Kidney tubule cell (primary cell): ENCODE data around the gene APOL5.
"Not testable (repeated sequence)": the region's sequence is repeated elsewhere in the genome, so short reads cannot be mapped to it uniquely, and the experiment has no call there.

Experiments used
- DNase-seq: peaks from one replicate; pipeline ENCODE4 v3.0.0-alpha.2; 2018; ENCODE audit warnings: low spot score

Gene APOL5

DNA sequence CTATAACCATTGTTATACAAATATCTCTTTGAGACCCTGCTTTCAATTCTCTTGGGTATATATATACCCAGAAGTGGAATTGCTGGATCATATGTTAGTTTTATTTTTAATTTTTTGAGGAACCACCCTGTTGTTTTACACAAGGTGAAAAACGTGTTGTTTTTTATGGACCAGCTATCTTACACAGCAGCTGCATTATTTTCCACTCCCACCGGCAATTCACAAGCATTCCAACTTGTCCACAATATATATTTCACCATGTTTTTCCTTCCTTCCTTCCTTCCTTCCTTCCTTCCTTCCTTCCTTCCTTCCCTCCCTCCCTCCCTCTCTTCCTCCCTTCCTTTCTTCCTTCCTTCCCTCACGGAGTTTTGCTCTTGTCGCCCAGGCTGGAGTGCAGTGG lies 6.3 kb upstream of the APOL5 start:
- DNase-seq, result no peak

DNA sequence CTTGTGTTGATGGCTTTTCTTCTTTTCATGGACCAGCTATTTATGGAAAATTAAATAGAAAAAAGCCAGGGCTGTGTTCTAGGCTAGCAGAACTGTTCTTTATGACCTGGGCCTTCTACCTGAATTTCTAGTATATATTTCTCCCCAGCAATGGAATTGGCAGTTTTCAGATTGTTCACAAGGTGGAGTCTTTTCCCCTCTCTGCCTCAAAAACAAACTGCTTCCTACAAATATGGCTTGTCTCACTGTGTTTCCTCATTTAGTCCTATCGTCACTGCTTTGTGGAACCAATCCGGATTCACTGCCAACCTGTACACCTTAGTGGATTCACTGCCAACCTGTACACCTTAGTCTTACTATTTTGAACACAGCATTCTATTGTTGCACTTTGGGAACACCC lies 5.0 kb upstream of the APOL5 start:
- DNase-seq, result no peak

DNA sequence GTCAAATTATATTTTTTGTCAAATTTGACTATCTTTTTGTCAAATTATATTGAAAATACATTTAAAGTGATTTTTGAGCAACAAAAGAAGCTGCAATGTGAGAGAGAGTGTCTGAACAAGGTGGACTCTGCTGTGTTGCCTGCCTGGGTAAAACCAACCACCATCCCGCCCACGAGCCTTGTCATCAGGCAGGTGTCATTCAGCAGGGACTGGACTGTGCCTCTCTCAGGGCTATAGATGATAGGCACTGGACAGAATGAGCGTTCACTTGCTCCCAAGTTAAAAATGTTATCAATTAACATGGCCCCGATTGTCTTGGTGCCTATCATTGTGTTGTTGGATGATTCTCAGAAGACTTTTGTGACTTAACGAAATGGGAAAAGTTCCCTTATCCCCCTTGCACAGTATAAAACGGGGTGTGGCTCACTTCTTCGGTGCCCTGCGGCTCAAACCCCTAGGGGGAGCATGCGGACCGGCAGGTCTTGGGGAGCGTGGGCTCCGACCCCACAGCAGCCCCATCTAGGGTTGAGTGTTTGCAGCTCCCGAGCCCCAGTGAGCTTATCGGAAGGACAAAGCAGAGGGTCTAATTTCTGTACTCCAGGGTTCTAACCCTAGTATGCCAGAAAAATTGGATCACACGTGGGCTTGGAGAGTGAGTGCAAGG lies 1.7 kb downstream of the APOL5 start:
- no peak for DNase-seq

DNA sequence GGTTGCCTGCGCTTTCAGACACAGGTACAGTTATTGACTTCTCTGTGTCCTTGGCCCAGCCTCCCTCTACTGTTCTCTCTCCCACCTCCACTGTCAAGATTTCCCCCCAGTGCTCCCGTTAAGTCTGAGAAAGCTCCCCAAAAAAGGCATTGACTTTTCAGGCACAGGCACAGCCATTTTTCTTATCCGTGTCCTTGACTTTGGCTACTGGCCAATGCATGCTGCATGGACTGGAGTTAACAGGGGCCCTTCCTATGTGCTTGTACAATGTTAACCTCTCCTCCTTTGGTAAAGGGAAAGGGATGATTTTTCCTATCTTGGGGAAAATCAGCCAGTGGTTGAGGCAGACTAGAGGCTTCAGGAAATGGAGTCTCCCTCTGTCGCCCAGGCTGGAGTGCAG lies 4.3 kb downstream of the APOL5 start:
- no peak for DNase-seq

DNA sequence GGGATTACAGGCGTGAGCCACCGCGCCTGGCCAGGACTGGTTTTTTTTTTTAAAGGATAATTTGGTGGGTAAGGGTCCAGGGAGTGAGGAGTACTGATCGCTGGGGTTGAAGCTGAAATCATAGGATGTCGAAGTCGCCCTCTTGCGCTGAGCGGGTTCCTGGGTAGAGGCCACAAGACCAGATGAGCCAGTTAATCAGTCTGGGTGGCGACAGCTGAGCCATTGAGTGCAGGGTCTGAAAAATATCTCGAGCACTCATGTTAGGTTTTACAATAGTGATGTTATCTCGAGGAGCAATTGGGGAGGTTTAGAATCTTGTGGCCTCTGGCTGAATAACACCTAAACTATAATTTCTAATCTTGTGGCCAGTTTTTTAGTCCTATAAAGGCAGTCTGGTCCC lies 7.8 kb downstream of the APOL5 start:
- no peak for DNase-seq

DNA sequence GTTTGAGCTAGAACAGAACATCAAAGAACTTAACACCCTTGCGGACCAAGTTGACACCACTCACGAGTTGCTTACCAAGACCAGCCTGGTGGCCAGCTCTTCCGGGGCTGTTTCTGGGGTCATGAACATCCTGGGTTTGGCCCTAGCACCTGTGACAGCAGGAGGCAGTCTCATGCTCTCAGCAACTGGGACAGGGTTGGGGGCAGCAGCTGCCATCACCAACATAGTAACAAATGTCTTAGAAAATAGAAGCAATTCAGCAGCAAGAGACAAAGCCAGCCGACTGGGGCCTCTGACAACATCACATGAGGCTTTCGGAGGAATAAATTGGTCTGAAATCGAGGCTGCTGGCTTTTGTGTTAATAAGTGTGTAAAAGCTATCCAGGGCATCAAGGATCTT lies 8.7 kb downstream of the APOL5 start:
- no peak for DNase-seq

DNA sequence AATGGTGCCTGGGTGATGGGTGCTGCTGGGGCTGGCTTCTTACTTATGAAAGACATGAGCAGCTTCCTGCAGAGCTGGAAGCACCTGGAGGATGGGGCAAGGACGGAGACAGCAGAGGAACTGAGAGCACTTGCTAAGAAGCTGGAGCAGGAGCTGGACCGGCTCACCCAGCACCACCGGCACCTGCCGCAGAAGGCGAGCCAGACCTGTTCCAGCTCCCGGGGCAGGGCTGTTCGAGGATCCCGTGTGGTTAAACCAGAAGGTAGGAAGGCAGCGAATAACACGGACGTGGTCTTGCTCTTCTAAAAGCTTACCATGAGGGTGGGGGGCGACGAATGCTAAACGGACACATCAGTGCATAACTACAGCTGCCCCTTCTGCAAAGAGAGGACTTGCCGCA lies 9.3 kb downstream of the APOL5 start:
- DNase-seq, result no peak

DNA sequence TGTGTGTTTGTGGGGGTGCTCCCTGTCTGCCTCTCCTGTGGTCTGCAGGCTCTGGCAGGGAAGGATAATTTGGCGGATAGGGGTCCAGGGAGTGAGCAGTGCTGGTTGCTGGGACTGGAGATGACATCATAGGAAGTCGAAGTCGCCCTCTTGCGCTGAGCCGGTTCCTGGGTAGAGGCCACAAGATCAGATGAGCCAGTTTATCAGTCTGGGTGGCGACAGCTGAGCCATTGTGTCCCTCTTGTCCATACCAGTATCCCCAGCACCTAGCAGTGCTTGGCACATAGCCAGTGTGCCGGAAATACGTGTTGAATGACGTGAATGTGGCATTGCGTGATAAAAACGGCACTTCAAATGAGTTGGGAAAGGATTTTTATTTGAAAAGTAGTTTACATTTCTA lies 9.8 kb downstream of the APOL5 start:
- no peak for DNase-seq

DNA sequence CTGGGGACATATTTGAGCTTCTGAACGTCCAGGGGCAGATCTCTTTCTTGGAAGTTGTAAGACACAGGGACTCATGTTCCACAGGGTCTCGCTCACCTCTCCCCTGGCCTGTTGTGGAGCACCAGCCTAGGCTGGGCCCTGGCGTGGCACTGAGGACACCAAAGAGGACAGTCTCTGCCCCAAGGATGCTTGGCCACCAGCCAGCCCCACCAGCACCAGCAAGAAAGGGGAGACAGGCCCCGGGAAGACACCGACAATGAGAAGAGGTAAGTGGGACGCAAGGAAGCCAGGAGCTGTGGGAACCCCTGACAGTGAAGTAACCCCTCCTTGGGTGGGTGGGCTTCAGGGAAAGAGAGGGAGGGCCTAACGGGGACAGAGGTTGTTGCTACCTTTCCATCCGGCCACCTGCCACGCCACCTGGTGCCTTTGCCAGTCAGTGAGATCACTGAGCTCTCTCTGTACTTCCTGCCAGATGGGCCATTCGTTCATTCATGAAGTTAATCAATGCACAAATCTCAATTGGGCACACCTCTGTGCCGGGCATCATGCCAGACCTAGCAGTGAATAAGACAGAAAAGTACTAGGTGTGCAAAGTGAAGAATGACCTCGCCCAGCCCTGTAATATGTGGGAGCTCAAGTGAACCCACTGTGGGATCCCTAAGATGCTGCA lies 11.1 kb downstream of the APOL5 start:
- peak; percentile 83 for DNase-seq

DNA sequence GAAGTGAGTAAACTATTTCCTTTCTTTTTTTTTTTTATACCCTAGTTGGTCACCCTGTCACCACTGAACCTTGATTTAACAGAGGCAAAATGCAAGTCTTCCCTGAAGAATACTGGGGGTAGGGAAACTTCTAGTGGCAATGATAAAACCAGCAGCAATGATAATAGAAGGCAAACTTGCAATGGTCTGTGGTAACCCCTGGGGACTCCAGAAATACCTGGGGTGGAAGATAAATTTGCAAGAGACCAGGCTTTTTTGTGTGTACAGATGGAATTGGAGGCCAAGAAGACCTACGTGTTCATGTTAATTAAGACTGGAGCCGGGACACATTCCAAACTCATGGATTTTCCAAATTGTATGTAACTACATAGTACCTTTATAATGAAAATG lies 11.6 kb downstream of the APOL5 start:
- DNase-seq, result no peak

DNA sequence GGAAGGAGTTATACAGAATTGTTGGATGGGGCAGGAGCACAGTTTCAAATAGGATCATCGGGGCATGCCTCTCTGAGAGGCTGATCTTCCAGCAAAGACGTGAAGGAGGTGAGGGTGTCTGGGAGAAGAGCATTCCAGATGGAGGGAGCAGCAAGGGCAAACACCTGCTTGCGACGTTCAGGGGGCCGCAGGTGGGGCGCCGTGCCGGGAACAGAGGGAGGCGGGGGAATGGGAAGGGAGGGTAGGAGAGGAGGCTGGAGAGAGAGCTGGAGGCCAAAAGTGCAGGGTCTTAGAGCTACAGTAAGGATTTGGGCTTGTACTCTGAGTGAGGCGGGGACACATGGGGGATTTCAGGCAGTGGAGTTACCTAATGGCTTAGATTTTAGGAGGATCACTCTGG lies 13.6 kb downstream of the APOL5 start:
- DNase-seq, result no peak

DNA sequence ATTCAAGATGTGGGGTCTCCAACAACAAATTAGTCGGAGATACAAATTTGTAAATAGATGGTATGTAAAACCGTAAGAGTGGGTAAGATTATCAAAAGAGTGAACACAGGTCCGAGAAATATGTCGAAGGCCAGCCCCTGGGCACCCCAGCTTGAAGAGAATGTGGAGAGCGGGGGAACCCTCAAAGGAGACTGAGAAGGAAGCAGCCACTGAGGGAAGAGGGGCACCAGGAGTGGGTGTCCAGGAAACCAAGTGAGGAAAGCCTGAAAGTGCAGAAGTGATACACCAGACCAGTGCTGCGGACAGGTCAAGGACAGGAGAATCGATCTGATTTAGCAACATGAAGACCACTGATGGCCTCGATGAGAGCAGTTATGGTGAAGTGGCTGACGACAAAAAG lies 14.4 kb downstream of the APOL5 start:
- no peak for DNase-seq

DNA sequence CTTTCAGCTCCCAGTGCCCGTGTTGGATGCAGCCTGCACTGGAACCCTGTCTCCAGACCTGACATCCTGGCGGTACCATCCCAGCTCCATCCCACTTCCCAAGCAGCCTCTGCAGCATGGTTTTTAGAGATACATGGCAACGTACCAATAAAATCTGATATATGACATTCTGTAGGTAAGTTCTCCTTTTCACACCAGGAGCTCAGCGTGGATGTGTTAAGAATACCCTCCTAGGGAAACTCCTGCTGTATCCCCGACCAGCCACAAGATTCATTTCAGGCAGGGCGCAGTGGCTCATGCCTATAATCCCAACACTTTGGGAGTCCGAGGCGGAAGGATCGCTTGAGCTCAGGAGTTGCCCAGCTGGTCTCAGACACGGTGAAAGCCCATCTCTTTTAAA lies 15.4 kb downstream of the APOL5 start:
- no peak for DNase-seq

DNA sequence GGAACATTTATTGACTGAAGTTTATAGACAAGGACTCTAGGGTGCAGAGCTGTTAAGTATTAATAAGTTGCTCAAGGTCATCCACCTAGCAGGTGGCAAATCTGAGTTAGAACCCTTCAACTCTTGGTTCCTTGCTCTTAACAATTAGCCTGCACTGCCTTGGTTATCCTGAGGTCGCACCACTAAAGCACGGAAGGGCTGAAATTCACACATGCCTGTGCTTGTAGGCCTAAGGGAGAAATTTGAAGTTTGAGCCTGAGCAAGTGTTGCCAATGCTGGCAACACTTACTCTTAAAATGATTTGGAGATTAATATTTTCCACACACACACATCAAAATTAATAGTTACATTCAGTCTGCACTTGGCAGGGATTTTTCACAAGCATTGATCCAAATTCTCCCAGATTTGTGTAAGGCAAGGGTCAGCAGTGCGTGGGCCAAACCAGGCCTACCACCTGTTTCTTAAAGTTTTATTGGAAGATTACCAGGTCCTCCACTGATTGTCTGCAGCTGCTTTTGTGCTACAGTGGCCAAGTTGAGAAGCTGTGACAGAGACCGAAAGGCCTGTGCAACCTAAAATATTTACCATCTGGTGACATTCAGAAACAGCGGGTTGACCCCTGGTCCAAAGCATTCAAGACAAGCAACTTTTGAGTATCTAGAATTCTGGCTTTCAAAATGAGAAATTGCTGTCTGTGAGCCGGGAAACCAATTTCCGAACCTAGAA lies 16.3 kb downstream of the APOL5 start:
- DNase-seq, result no peak

DNA sequence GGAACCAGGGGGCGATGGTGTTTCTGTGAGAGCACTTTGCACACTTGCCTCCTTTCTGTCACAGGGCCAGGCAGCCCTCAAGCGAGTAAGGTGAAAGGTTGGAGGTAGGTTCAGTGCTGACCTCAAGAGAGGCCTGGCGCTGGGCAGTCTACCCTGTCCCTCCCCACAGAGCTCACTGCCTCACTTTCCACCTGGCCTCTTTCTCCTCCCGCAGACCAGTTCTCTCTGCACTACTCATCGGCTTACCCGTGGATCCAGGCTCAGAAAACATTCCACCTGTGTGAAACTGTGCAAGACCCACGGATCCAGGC lies 16.8 kb downstream of the APOL5 start:
- no peak for DNase-seq

DNA sequence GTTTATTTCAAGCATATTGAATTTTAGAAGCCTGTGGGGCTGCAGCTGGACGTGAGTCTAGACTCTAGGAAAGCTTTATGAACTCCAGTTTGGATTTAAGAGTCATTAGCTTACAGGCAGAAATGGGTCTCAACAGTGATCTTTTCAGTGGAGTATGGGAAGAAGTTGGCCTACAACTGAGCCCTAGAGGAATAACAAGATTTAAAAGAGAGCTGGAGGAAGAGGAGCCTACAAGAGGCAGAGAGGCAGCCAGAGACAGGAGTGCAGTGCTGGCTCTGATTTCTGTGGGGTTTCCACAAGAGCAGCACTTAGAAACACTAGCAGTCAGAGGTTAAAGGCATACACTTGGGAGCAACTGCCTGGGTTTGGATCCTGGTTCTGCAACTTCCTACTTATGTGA lies 17.9 kb downstream of the APOL5 start:
- no peak for DNase-seq

DNA sequence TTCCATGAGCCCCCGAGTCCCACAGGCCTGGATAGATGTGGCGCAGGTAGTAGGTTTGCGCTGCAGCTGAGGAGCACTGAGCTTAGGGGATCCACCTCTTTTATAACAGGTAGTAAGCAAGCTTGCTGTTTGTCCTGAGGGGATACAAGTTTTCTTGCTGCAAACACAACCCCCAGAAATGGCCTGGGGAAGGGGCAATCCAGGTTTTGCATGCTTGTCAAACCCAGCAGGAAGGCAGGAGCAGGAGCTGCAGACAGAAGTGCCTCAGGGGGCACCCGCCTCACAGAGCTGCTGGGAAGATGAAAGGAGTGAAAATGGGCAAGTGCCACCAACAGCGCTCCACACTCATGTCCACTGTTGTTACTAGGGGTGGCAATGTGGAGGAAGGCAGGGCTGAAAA lies 18.5 kb downstream of the APOL5 start:
- no peak for DNase-seq

DNA sequence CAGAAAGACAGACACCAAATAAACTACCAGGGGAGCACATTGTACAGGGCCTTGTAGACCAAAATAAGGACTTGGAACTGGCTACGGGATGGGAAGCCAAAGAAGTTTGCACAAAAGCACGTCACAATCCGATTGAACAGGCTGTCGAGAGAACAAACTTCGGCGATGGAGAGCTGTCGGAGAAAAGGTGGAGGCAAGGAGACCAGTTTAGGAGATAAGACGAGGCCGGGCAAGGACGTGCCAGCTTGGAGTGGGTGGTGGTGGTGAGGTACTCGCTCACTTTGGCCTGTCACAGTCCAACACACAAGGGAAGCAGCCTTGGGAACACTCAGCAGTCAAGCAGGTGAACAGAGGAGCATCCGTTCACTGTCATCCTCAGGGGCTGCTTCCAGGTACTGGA lies 19.0 kb downstream of the APOL5 start:
- no peak for DNase-seq

DNA sequence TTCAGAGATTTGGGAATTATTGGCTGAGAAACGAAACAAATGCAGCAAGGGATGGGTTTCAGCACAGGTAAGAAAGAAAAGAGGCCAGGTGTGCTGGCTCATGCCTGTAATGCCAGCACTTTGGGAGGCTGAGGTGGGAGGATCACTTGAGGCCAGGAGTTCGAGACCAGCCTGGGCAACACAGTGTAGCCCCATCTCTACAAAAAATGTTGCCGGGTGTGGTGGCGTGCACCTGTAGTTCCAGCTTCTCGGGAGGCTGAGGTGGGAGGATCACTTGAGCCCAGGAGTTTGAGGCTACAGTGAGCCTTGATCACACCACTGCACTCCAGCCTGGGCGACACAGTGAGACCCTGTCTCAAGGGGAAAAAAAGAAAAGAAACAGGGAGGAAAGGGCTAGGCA lies 20.2 kb downstream of the APOL5 start:
- not testable (repeated sequence) for DNase-seq

DNA sequence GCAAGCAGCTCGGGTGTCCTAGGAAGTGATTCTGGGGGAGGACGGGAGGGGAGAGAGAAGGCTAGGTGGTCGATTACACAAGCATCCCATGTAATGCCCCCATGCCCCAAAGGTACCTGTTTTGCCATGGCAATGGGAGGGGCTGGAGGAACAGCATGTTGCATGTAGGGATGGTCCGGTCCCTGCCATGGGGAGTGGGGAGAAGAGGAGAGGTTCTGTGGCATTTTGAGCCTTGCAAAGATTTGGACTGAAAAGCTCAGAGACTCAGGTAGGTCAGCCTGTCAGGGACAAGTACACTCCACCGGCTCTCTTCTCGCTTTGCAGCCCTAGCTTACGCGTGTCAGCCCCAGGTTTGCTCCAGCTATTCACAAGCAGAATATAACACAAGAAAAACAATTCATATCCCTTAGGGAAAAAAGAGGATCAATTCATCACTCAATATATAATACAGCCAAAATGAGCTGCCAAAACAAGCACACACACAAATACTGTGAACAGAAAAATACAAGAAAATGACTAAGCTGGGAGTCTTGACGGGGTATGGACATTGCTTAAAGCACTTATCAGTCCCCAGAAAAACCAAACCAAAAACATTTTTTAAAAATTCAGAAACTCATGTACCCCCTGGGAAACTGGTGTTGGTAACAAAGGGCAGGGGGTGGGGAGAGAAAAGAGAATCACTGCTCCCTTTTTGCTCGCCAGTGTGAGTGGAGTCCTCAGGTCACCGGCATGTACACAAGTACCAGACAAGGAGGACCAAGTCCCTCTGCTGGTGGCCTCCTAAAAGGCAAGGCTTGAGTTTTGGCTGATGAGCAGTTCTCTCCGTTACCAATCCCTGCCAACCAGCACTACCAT lies 21.6 kb downstream of the APOL5 start:
- DNase-seq, result no peak

DNA sequence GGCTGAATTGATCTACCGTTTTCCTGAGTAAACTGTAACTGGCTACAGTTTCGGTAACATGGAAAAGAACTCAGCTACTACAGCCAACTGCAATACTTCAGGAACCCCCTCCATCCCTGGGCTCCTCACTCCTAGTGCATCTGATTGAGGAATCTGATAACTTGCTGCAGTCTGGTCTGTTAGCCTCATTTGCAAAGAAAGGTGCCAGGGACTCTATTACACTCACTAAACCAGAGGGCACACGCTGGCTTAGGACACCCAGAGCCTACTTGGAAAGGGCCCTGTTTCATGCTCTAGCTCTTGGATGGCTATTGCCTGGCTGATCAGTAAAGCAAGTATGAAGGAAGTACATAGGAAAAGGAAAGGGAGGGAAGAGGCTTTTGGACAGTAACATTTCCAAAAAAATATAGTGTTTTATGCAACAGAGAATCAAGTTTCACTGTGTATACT lies 22.3 kb downstream of the APOL5 start:
- DNase-seq, result no peak

DNA sequence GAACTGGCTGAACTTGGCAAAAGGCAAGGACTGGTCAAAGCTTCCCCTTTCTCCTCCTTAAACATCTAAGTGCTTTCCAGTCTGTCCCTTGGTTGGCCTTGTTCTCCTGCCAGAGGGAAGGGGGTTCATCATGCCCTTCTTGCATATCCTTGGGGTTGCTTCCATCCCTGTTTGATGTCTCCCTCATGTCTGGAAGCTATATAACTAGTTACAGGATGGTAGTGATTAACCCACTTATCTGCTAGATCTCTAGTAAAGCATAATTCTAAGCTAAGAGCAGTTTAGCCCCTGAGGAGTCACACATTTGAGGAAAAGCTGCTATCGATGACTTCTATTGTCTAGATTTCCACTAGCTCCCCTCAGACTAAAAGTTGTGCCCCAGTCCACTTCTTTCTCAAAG lies 22.9 kb downstream of the APOL5 start:
- no peak for DNase-seq
